T47D (cell line): ENCODE results near the gene SFPQ.
"Not testable (repeated sequence)": the region's sequence is repeated elsewhere in the genome, so short reads cannot be mapped to it uniquely, and the experiment has no call there.

Experiments used
- DNase-seq, 2 experiments: peaks; one replicate each; pipeline versions ENCODE4 v3.0.0 to v3.0.0-alpha.2; 2011 to 2012; ENCODE audit warnings: low read depth in 1 of 2, low spot score in 1 of 2
- JUND ChIP-seq: IDR thresholded peaks from 2 replicates; pipeline ENCODE4 v1.6.1; 2012; ENCODE audit warnings: low read depth
- in situ Hi-C: cut with HindIII; loops from 2 replicates; pipeline ENCODE4 v1.10.0; 2016; ENCODE audit warnings: low sequenced_read_pairs, low pct_unique_long_range_greater_than_20kb

The SFPQ gene

DNA sequence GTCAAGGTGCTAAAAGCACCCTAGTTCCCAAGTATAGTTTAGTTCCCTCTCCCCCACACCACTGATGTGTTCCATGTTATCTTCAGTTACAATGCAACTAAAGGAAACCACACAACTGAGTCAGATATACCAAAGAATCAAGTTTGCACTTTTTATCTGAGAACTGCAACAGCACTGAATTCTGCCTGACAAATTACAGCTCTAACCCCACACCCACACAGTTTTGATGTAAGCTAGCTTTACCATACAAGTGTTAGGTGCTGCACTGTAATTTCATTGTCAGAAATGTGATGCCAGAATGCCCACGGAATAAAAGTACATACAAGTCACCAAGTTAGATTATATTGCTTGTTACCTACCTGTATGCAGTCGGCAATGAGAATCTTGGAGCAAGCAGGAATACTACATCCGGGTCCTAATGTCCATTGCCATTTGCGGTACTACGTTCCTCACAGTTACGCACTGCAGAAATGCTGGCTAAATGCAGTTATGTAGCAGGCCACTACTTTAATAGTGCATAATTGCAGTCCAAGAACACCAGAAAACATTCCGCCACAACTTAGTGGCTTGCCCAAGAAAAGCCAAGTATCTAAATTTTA, 12.1 kb downstream of the SFPQ start:
- TF ChIP-seq JUND = no peak
- in situ Hi-C loops = no loop called here
- DNase-seq = no peak

DNA sequence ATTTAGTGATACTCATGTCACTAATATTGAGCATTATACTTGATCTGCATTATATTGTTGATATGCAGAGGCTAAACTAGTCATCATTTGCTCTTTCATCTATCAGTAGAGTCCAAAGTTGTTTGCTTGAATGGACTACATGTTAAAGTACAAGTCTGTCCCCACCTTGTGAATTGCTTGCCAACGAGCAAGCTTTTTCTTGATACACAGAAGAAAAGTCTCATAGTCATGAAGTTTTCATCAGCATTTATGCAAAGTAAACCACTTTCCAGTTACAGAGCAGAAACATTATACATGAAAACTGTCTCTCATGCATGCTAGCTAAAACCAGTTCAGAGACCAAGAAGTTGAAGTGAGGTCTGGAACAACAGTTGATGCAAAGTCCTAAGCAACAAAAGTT, 13.0 kb downstream of the SFPQ start:
- in situ Hi-C loops = no loop called here
- no peak for TF ChIP-seq JUND
- no peak for DNase-seq

DNA sequence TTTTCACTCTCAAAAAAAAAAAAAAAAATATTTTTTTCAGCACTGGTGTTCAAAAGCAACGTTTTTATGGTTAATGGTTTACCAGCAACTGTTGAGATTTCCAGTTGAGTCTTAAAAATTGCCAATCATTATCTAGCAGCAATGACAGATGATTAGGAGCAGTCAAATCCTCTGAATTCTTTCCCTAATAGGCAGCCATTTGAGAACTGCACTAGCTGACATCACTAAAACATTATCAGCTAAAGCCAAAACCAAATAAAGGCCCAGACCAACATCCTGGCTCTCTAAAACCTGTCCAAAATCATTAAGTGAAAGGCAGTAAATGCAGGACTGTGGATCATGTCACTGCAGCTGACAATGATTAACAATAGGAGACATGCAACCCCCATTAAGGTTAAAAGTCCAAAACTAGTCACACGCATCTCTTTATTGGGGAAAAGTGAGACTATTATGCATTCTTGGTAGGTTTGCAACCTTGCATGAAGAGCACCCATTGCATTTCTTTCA, 14.0 kb downstream of the SFPQ start:
- in situ Hi-C loops = no loop called here
- no peak for TF ChIP-seq JUND
- DNase-seq = no peak

DNA sequence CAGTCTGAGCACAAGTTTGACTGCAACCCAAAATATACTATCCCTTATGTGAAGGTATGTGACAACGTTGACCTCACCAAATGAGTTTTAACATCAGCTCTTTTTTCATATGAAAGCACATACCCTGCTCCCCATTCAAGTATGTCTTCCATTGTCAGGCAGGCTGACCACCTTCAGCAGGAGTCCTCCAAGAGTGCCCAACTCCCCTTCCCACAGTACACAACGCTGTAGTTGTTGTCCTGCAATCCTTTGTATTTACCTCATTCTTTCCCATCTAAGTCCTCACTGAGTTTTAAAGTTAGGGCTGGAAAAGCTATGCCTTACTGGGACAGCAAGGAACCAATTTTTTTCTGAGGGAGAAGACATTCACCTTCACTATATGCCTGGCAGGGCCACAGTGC, 14.7 kb downstream of the SFPQ start:
- TF ChIP-seq JUND = no peak
- no peak for DNase-seq
- in situ Hi-C loops = no loop called here

DNA sequence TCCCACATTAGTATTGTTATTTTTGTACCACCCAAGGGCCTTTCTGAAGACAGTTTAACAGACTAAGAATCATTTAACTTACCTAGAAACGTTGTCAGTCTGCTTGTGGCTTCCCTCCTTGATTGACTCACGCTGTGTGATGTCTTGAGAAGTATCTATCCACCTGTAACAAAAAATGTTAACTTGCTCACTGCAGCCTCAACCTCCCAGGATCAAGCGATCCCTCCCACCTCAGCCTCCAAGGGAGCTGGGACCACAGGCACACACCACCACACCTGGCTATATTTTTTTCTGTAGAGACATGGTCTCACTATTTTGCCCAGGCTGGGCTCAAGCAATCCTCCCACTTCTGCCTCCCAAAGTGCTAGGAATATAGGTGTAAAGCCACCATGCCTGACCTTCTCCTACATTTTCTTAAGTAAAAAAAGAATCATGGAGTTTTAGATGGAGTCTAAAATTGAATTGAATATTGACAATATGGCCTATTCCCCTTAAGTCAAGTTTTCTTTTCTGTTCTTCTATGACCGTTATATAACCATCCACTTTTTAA, 15.6 kb downstream of the SFPQ start:
- in situ Hi-C loops = no loop called here
- TF ChIP-seq JUND = no peak
- no peak for DNase-seq

DNA sequence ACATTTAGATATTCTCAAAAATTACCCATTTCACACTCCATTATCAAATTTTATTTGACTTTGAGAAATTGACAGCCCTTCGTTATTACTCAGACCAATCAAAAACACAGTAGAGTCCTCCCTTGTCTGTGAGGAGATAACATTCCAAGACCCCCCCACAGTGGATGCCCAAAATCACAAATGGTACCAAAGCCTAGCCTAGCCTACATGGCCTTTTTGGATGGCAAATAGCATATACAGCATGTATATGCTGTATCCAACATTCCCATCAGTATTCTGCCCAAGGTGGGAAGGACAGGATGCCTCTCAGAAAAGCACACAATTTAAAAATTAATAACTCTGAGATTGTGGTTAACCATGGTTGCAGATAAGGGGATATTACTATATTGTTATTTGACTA, 17.3 kb downstream of the SFPQ start:
- in situ Hi-C loops = no loop called here
- DNase-seq = no peak
- TF ChIP-seq JUND = no peak

DNA sequence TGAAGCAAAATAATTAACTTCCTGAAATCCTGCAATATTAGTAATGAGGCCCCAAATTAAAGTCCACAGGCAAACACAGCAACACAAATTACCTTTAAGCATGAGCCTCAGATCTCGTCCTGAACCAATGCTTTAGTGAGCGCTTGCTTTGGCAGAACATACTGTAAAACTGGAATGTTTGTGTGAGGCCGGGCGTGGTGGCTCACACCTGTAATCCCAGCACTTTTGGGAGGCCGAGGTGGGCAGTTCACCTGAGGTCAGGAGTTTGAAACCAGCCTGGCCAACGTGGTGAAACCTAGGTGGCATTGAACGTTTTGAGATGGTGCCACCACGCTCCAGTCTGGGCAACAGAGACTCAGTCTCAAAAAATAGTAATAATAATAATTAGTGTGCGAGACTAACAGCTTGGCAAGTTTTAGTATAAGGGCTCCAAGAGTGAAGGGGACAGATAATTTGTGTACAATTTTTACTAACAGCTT, 17.8 kb downstream of the SFPQ start:
- DNase-seq = no peak
- in situ Hi-C loops = no loop called here
- TF ChIP-seq JUND = no peak

DNA sequence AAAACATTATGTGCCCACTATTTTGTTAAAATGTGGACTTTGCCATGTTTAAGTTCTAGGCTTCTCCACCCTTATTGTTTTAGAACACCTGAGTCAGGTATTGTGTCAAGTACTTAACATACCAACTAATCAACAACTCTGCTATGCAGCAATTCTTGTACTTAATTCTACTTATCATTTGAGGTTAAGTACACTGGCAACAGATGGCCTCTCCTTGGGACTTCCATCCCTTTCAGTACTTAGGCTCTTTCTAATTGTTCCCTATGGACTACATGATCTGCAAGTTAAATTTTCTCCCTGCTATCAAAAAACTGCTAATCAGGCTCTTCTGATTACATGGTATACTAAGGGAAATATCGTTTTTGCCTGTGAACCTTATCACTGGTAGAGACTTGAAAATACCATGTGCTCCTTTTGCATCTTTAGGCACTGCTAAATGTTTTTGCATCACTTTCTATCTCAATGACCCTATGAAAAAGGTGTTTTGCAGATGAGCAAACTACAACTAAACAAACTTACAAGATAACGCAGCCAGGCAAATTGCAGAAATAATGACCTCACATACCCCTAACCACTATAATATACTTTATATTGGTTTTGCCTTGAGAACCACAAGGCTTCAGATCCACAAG, 18.9 kb downstream of the SFPQ start:
- in situ Hi-C loops = no loop called here
- DNase-seq = no peak
- no peak for TF ChIP-seq JUND

DNA sequence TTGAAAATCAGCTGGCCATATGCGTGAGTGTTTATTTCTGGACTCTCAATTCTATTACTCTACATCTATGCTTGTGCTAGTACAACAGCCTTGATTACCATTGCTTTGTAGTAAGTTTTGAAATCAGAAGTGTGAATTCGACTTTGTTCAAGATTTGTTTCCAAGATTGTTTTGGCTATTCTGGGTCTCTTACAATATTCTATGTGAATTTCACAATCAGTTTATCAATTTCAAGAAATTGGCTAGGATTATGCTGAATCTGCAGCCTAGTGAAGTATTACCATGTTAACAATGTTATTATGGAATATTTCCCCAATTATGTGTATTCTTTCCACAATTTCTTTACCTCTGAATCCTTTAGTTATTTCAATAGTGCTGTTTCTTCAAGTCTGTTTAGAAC, 19.5 kb downstream of the SFPQ start:
- in situ Hi-C loops = no loop called here
- TF ChIP-seq JUND = no peak
- no peak for DNase-seq

DNA sequence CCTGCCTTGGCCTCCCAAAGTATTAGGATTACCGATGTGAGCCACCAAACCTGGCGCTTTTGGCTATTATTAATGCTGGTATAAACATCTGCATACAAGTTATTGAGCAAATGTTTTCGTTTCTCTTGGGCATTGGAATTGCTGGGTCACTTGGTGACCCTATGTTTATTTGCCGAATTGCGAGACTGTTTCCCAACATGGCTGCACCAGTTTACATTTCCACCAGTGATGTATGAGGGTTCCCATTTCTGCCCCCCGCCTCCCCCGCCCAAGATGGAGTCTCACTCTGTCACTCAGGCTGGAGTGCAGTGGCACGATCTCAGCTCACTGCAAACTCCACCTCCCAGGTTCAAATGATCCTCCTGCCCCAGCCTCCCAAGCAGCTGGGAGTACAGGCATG, 20.9 kb downstream of the SFPQ start:
- DNase-seq = no peak
- TF ChIP-seq JUND = no peak
- in situ Hi-C loops = no loop called here

DNA sequence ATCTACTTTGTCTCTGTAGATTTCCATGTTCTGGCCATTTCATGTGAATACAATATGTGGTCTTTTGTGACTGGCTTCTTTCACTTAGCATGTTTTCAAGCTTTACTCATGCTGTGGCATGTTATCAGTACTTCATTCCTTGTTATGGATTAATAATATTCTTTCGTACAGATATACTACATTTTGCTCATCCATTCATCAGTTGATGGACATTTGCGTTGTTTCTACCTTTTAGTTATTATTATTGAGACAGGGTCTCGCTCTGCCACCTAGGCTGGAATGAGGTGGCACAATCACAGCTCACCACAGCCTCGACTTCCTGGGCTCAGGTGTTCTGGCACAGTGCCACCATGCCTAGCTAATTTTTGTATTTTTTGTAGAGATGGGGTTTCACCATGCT, 21.4 kb downstream of the SFPQ start:
- no peak for TF ChIP-seq JUND
- DNase-seq = no peak
- in situ Hi-C loops = no loop called here

DNA sequence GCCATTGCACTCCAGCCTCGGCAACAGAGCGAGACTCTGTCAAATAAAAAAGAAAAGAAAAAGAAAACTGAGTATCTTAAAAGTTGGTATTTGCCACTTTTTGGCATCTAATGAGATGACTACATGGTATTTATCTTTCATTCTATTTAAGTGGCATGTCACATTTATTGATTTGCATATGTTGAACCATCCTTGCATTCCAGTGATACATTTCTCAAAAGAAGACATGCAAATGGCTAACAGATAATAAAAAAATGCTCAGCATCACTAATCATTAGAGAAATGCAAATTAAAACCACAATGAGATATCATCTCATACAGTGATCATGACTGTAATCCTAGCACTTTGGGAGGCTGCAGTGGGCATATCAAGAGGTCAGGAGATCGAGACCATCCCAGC, 28.1 kb downstream of the SFPQ start:
- TF ChIP-seq JUND = no peak
- no peak for DNase-seq
- in situ Hi-C loops = no loop called here

DNA sequence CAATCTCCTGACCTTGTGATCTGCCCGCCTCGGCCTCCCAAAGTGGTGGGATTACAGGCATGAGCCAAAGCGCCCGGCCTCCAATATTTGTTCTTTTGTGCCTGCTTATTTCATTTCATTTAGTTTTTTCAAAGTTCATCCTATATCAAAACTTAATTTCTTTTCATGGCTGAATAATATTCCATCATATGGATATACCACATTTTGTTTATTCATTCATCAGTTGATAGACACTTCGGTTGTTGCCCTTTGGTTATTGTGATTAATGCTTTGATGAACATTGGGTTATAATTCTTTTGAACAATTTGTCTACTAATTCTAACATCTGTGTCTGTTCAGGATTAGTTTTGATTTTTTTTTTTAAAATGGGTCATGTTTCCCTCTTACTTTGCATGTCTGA, 41.7 kb downstream of the SFPQ start:
- no peak for DNase-seq
- in situ Hi-C loops = no loop called here
- TF ChIP-seq JUND = no peak

DNA sequence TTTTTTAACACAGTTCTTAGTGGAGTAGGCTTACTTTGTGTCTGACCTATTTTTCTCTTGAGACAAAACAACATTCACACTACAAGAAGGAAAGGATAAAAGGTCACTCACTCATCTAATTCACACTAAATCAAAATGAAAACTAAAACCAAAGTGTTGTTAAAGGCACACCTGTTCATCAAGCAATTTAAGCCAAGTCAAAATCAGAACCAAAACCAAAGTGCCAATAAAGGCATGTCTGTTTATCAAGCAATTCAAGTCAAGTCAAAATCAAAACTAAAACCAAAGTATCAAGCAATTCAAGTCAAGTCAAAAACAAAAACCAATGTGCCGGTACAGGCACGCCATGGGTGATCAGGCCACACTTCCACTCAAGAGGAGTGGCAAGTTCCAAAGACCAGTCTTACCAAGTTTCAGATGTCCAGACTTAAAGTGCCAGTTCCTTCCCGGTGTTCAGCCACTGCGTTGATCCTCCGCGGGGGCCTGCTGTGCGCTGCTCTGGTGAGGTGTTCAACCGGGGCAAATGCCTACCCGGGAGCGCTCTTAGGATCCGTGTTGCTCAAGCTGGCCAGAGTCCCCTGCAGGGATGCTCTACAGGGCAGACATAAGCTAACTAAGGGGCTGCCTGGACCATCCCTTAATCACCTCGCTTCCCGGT, 46.9 kb downstream of the SFPQ start:
- in situ Hi-C loops, DNase-seq: not testable (repeated sequence)
